H1 (cell line): ENCODE data around the gene INSIG1. TPM values are rescaled to one million over a fixed set of nuclear protein-coding genes. Genes with fewer than 3 reads are reported as not detected.

Experiments used
- CTCF ChIA-PET: fragments of 300-600 bp; sonication (Branson Sonifier 250); formaldehyde crosslinking; loops from one replicate; lab custom pipeline; 2021; ENCODE audit not compliant: partially characterized antibody; lab: Charles Lee
- POLR2A ChIA-PET: fragments of 300-600 bp; sonication (Branson Sonifier 250); formaldehyde crosslinking; loops from one replicate; lab custom pipeline; 2021; ENCODE audit warnings: inconsistent platforms; ENCODE audit not compliant: partially characterized antibody; lab: Charles Lee
- DNase-seq, 2 experiments: peaks; one replicate each; pipeline versions ENCODE4 v3.0.0 to v3.0.0-alpha.2; 2010 to 2022; ENCODE audit warnings: low spot score in 2 of 2, low read depth in 1 of 2, mixed read lengths in 1 of 2
- FAIRE-seq: peaks from 2 replicates; lab custom pipeline; 2011; peaks lifted over from hg19 to GRCh38; lab: Jason Lieb, UNC
- H2AFZ ChIP-seq: 2 replicates; pipeline ENCODE4 v1.8.1; 2012; ENCODE audit warnings: low read length, inconsistent platforms
- H2AK5ac ChIP-seq: 2 replicates; pipeline ENCODE4 v1.6.1; 2013; ENCODE audit warnings: low read depth, low read length
- H2BK120ac ChIP-seq: replicated peaks from 2 replicates; pipeline ENCODE3; 2013; ENCODE audit warnings: low read depth, low read length, inconsistent platforms
- H2BK12ac ChIP-seq: 2 replicates; pipeline ENCODE4 v1.6.1; 2013; ENCODE audit warnings: low read depth, low read length
- H2BK15ac ChIP-seq: 2 replicates; pipeline ENCODE4 v1.6.1; 2013; ENCODE audit warnings: low read length
- H2BK20ac ChIP-seq: 2 replicates; pipeline ENCODE4 v1.6.1; 2013; ENCODE audit warnings: low read length
- H2BK5ac ChIP-seq: 2 replicates; pipeline ENCODE4 v1.6.1; 2013; ENCODE audit warnings: low read depth, low read length
- H3K14ac ChIP-seq: 2 replicates; pipeline ENCODE4 v1.6.1; 2013; ENCODE audit warnings: inconsistent platforms; ENCODE audit not compliant: insufficient read length
- H3K18ac ChIP-seq: 2 replicates; pipeline ENCODE4 v1.6.1; 2013; ENCODE audit warnings: low read length; ENCODE audit errors: extremely low read depth
- H3K23ac ChIP-seq: 2 replicates; pipeline ENCODE4 v1.6.1; 2013; ENCODE audit warnings: inconsistent platforms; ENCODE audit not compliant: insufficient read length
- H3K23me2 ChIP-seq: 2 replicates; pipeline ENCODE4 v1.6.1; 2013; ENCODE audit warnings: low read depth, low read length
- H3K27ac ChIP-seq: 2 replicates; pipeline ENCODE4 v1.6.1; 2011; ENCODE audit warnings: low read depth, low read length, inconsistent platforms
- H3K27me3 ChIP-seq, 4 experiments: replicated peaks in 1 of 4; 1 replicate in 1 of 4; 2 replicates in 3 of 4; pipeline versions ENCODE4 v1.6.1 to v1.8.1; 2011 to 2013; ENCODE audit warnings: low read length in 3 of 4, mild to moderate bottlenecking in 3 of 4, inconsistent platforms in 2 of 4, mixed read lengths in 2 of 4, moderate library complexity in 1 of 4; ENCODE audit not compliant: control insufficient read depth in 3 of 4, insufficient read depth in 3 of 4; ENCODE audit errors: extremely low read depth in 1 of 4
- H3K36me3 ChIP-seq, 4 experiments: 2 replicates each; pipeline versions ENCODE4 v1.6.1 to v1.8.1; 2011 to 2013; ENCODE audit warnings: mild to moderate bottlenecking in 4 of 4, low read length in 3 of 4, moderate library complexity in 2 of 4, control low read depth in 1 of 4, inconsistent platforms in 1 of 4; ENCODE audit not compliant: insufficient read depth in 4 of 4, control insufficient read depth in 2 of 4
- H3K4ac ChIP-seq: replicated peaks from 2 replicates; pipeline ENCODE3; 2013; ENCODE audit warnings: low read length, low read depth, mixed read lengths, inconsistent platforms; ENCODE audit not compliant: insufficient read length
- H3K4me1 ChIP-seq, 4 experiments: replicated peaks in 1 of 4; 1 replicate in 1 of 4; 2 replicates in 3 of 4; pipeline versions ENCODE4 v1.6.1 to v1.8.1; 2011 to 2013; ENCODE audit warnings: low read length in 3 of 4, inconsistent platforms in 2 of 4, mixed read lengths in 1 of 4; ENCODE audit not compliant: insufficient read depth in 4 of 4, control insufficient read depth in 3 of 4
- H3K4me2 ChIP-seq, 2 experiments: 2 replicates each; pipeline versions ENCODE4 v1.6.1 to v1.8.1; 2011 to 2013; ENCODE audit warnings: low read depth in 2 of 2, low read length in 2 of 2, control low read depth in 1 of 2, inconsistent platforms in 1 of 2, mild to moderate bottlenecking in 1 of 2; ENCODE audit not compliant: insufficient read depth in 1 of 2
- H3K4me3 ChIP-seq, 4 experiments: fragments of 200-600, 300-600 bp in 1 of 4; sonication (generic), shearing (Covaris generic), sonication (Bioruptor Twin) in 1 of 4; 2 replicates each; pipeline versions ENCODE4 v1.5.1 to v1.8.1; 2011 to 2016; ENCODE audit warnings: low read length in 4 of 4, low read depth in 3 of 4, control low read depth in 2 of 4, inconsistent platforms in 2 of 4, mild to moderate bottlenecking in 2 of 4, mixed read lengths in 1 of 4, moderate library complexity in 1 of 4; ENCODE audit not compliant: insufficient read depth in 2 of 4; ENCODE audit errors: extremely low read depth in 1 of 4
- H3K56ac ChIP-seq: replicated peaks from 2 replicates; pipeline ENCODE3; 2013; ENCODE audit warnings: low read depth, mild to moderate bottlenecking, mixed read lengths, low read length, inconsistent platforms; ENCODE audit not compliant: insufficient read length
- H3K79me1 ChIP-seq: 2 replicates; pipeline ENCODE4 v1.6.1; 2013; ENCODE audit warnings: low read depth, low read length, control low read depth
- H3K79me2 ChIP-seq, 2 experiments: 2 replicates each; pipeline versions ENCODE4 v1.6.1 to v1.8.1; 2012 to 2013; ENCODE audit warnings: low read length in 2 of 2, mild to moderate bottlenecking in 2 of 2, inconsistent platforms in 1 of 2; ENCODE audit not compliant: insufficient read depth in 2 of 2, control insufficient read depth in 1 of 2
- H3K9ac ChIP-seq, 4 experiments: replicated peaks in 1 of 4; 1 replicate in 1 of 4; 2 replicates in 3 of 4; pipeline versions ENCODE4 v1.6.1 to v1.8.1; 2011 to 2013; ENCODE audit warnings: low read depth in 3 of 4, low read length in 3 of 4, control low read depth in 2 of 4, mild to moderate bottlenecking in 2 of 4, moderate library complexity in 2 of 4, inconsistent platforms in 1 of 4; ENCODE audit errors: extremely low read depth in 1 of 4
- H3K9me3 ChIP-seq, 2 experiments: 2 replicates each; pipeline versions ENCODE4 v1.6.1 to v1.8.1; 2012 to 2013; ENCODE audit warnings: mild to moderate bottlenecking in 2 of 2, moderate library complexity in 2 of 2, control low read depth in 1 of 2, inconsistent platforms in 1 of 2, low read depth in 1 of 2, low read length in 1 of 2, mixed read lengths in 1 of 2; ENCODE audit not compliant: insufficient read depth in 2 of 2
- H4K20me1 ChIP-seq, 2 experiments: replicated peaks in 1 of 2; 2 replicates each; pipeline versions ENCODE3 to v1.8.1; 2011 to 2013; ENCODE audit warnings: inconsistent platforms in 2 of 2, low read length in 2 of 2, mild to moderate bottlenecking in 1 of 2; ENCODE audit not compliant: insufficient read depth in 2 of 2, control insufficient read depth in 1 of 2
- H4K5ac ChIP-seq: 2 replicates; pipeline ENCODE4 v1.6.1; 2013; ENCODE audit warnings: low read length, low read depth, mixed read lengths, inconsistent platforms; ENCODE audit not compliant: insufficient read length
- H4K8ac ChIP-seq: 2 replicates; pipeline ENCODE4 v1.8.0; 2013; ENCODE audit warnings: mild to moderate bottlenecking, moderate library complexity, low read length, inconsistent platforms; ENCODE audit not compliant: insufficient read depth; ENCODE audit errors: extremely low read depth
- H4K91ac ChIP-seq: replicated peaks from 2 replicates; pipeline ENCODE3; 2013; ENCODE audit warnings: low read length, mixed read lengths, inconsistent platforms; ENCODE audit not compliant: insufficient read length
- CREB1 ChIP-seq: IDR thresholded peaks from 2 replicates; pipeline ENCODE4 v1.6.1; 2012; ENCODE audit warnings: inconsistent platforms
- POLR2A ChIP-seq, 2 experiments: IDR thresholded peaks; 1 replicate in 1 of 2; 2 replicates in 1 of 2; pipeline ENCODE4 v1.6.1; 2011; ENCODE audit warnings: low read depth in 2 of 2, low read length in 2 of 2, mild to moderate bottlenecking in 2 of 2; ENCODE audit errors: control extremely low read depth in 1 of 2
- SAP30 ChIP-seq: fragments of 300-600 bp; sonication (generic); IDR thresholded peaks from 2 replicates; pipeline ENCODE4 v1.7.1; 2012; ENCODE audit warnings: low read length, moderate library complexity, mild to moderate bottlenecking, inconsistent platforms; ENCODE audit not compliant: insufficient read depth, insufficient replicate concordance
- SP1 ChIP-seq: IDR thresholded peaks from 2 replicates; pipeline ENCODE4 v1.6.1; 2011; ENCODE audit warnings: low read depth, low read length
- SP2 ChIP-seq: IDR thresholded peaks from 2 replicates; pipeline ENCODE4 v1.6.1; 2012; ENCODE audit warnings: mild to moderate bottlenecking, low read length, inconsistent platforms
- SP4 ChIP-seq: IDR thresholded peaks from 2 replicates; pipeline ENCODE4 v1.6.1; 2012; ENCODE audit warnings: low read length, inconsistent platforms
- SRF ChIP-seq: IDR thresholded peaks from 2 replicates; pipeline ENCODE4 v1.6.1; 2011; ENCODE audit warnings: mild to moderate bottlenecking, low read depth, low read length, moderate library complexity
- SUZ12 ChIP-seq: fragments of 200-600 bp; sonication (generic); IDR thresholded peaks from 2 replicates; pipeline ENCODE4 v1.6.1; 2012; ENCODE audit warnings: mild to moderate bottlenecking, inconsistent platforms, low read length, moderate library complexity, mixed read lengths
- TEAD4 ChIP-seq: IDR thresholded peaks from 2 replicates; pipeline ENCODE4 v1.6.1; 2012; ENCODE audit warnings: low read depth, low read length, inconsistent platforms, mixed read lengths
- USF2 ChIP-seq: IDR thresholded peaks from 2 replicates; pipeline ENCODE4 v1.6.1; 2011; ENCODE audit warnings: low read length, improper control_type of control experiment
- YY1 ChIP-seq: IDR thresholded peaks from 2 replicates; pipeline ENCODE4 v1.6.1; 2011; ENCODE audit warnings: low read depth, mild to moderate bottlenecking, low read length
- WGBS, 2 experiments: shearing (Covaris generic) in 1 of 2; methylation state at CpG; one replicate each; pipeline versions ENCODE4 v1.1.6 to v1.1.7; 2013 to 2015; ENCODE audit warnings: low lambda C conversion rate in 2 of 2, mixed read lengths in 2 of 2, inconsistent platforms in 1 of 2, low coverage in 1 of 2, missing lambda C conversion rate in 1 of 2; ENCODE audit not compliant: insufficient replicate concordance in 2 of 2, insufficient coverage in 1 of 2, insufficient read length in 1 of 2; ENCODE audit errors: extremely low coverage in 1 of 2, missing lambda C conversion rate in 1 of 2; 5-methylcytosine and 5-hydroxymethylcytosine counted together
- polyA plus RNA-seq, 7 experiments: library from polyadenylated mRNA; depleted of rRNA in 3 of 7; stranded (reverse) in 5 of 7; unstranded in 2 of 7; fragments of >200 nt in 5 of 7; fragments of 200-250 nt in 2 of 7; gene quantifications; 1 replicate in 5 of 7; 2 replicates in 1 of 7; 4 replicates in 1 of 7; pipeline versions ENCODE4 v1.2.1 to v1.2.3, GENCODE V29; 2011 to 2013; ENCODE audit warnings: missing spikeins in 2 of 7, mixed read lengths in 2 of 7
- total RNA-seq: library from RNA; stranded (reverse); fragmentation: NEBNext Ultra II Directional; extraction: Animal tissue kit (Norgen Biotek cat#: 25700); gene quantifications from 2 replicates; pipeline ENCODE4 v1.2.1, GENCODE V29; 2021

INSIG1 gene
- total and polyA plus RNA-seq, 2 of the 8 experiments (the other 6 are each of a cell fraction or from before 2014, with no cell fraction given): 40.0 to 58.4 TPM

DNA sequence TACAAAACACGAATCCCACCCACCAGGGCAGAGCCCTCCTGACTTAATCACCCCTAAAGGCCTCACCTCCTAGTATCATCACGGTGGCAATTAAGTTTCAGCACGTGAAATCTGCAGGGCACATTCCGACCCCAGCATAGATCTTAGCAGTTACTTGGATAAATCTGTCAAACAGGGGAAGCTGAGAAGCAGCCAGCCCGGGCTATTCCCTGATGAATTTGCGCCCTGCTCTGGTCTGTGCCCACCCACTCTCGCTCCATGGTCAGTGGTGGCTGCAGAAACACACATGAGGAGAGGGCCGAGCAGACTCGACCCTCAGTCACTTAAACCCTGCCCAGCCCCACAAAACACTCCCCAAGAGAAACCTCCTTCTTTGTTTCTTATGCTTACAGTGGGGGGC, 28.7 kb downstream of the INSIG1 start:
- Histone ChIP-seq H4K8ac (peak overlapping the region; percentile 16; the same call in 1 of the 2 replicates), H2BK12ac (no peak overlapping the region), H2BK120ac (no peak overlapping the region), H3K56ac (no peak overlapping the region), H2BK15ac (no peak overlapping the region), H3K27ac (no peak overlapping the region), H3K4ac (no peak overlapping the region), H2BK20ac (no peak overlapping the region), H3K4me3 (no peak overlapping the region), H3K9ac (no peak overlapping the region), H4K91ac (no peak overlapping the region), H3K14ac (no peak overlapping the region), H2BK5ac (no peak overlapping the region), H2AK5ac (no peak overlapping the region), H4K5ac (no peak overlapping the region), H3K23me2 (peaks cover 6% of the 10 kb centered on the region; the same call in 1 of the 2 replicates), H3K79me1 (no peaks in the 10 kb centered on the region), H3K9me3 (no peaks in the 10 kb centered on the region), H3K79me2 (no peaks in the 10 kb centered on the region), H3K27me3 (no peaks in the 10 kb centered on the region), H3K36me3 (no peaks in the 10 kb centered on the region), H3K4me1 (no peaks in the 10 kb centered on the region; a peak in 2 of 7 replicates), H3K18ac (no peak overlapping the region), H4K20me1 (peaks cover 0 to 2% of the 10 kb centered on the region in 2 experiments), H2AFZ (no peak overlapping the region), H3K4me2 (no peak overlapping the region), H3K23ac (no peak overlapping the region)
- CTCF ChIA-PET: interaction anchor here (0.6 to 0.7 kb wide), 3 partner anchors 12 to 1724 kb away, joined by 3 to 4 read pairs (median 3); no protein-coding TSS in a partner anchor
- no peak for DNase-seq
- 95% methylated on average over 9 of the region's 9 CpGs; no CpG with 5 or more reads in 1 of the 2 experiments for WGBS, 2 experiments
- TF ChIP-seq SP1: no peak
- TF ChIP-seq SP4: no peak
- no peak for TF ChIP-seq CREB1
- no peak for TF ChIP-seq SP2
- no peak for TF ChIP-seq TEAD4
- no peak for TF ChIP-seq SRF
- no peak for TF ChIP-seq POLR2A (IDR thresholded peaks at IDR 0.05; ENCODE audit: control extremely low read depth in 1 of 2, low read depth in 2 of 2, low read length in 2 of 2)
- TF ChIP-seq SAP30: no peak
- no peak for TF ChIP-seq YY1
- TF ChIP-seq SUZ12: no peak
- TF ChIP-seq USF2: no peak
- FAIRE-seq: no peak
- POLR2A ChIA-PET: no interaction called here
